Sigmoid colon (tissue), 4 donors: ENCODE measurements around the gene MRPL18.

ENCODE experiments used
- CTCF ChIP-seq, 4 experiments: fragments of 450-650 bp in 3 of 4; fragments of 200-600 bp in 1 of 4; IDR thresholded peaks; one replicate each; pipeline ENCODE4 v1.5.1; 2016 to 2019; ENCODE audit warnings: antibody characterized with exemption in 4 of 4, mild to moderate bottlenecking in 3 of 4, moderate library complexity in 2 of 4
- POLR2A ChIP-seq, 2 donors: fragments of 450-650 bp; IDR thresholded peaks; one replicate each; pipeline ENCODE4 v1.6.1; 2016; ENCODE audit warnings: antibody characterized with exemption in 2 of 2, mild to moderate bottlenecking in 2 of 2, moderate library complexity in 2 of 2
- POLR2AphosphoS5 ChIP-seq, 4 donors: sonication (generic); formaldehyde crosslinking; IDR thresholded peaks; one replicate each; pipeline ENCODE4 v1.6.1; 2017; ENCODE audit warnings: antibody characterized with exemption in 4 of 4

- no peak for TF ChIP-seq CTCF (IDR thresholded peaks at IDR 0.05)
- no peak for TF ChIP-seq POLR2A (IDR thresholded peaks at IDR 0.05)
- no peak for TF ChIP-seq POLR2AphosphoS5 (IDR thresholded peaks at IDR 0.05)
Observed at GRCh38 chr6:159819098-159819497, 28.8 kb downstream of the MRPL18 start.
